ENCODE data around the gene HACD4.

DNA sequence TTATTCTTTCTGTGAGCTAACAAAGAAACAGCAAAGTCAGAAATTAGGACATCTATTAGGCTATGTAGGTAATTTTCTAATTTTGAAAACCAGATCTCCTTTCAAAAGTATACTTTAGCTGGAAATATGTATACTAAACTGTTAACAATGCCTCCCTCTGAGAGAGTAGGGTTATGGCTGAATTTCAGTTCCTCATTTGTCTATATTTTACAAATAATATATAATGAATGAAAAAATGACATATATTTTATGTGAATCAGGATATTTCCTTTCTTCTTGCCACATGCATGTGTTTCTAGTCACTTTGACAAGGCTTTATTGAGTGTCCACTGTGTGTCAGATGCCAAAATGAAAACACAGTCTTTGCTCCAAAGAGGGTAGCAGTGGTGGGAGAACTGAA is 15.4 kb downstream of the HACD4 start:
- no peak for TF ChIP-seq POLR2AphosphoS5 (IDR thresholded peaks at IDR 0.05; ENCODE audit: low read depth, low read length)
- no peak for TF ChIP-seq POLR2A (IDR thresholded peaks at IDR 0.05; ENCODE audit: low read depth, low read length)

Measured in GM12891 (cell line).